ENCODE data around the gene OLIG2.

The OLIG2 gene

DNA sequence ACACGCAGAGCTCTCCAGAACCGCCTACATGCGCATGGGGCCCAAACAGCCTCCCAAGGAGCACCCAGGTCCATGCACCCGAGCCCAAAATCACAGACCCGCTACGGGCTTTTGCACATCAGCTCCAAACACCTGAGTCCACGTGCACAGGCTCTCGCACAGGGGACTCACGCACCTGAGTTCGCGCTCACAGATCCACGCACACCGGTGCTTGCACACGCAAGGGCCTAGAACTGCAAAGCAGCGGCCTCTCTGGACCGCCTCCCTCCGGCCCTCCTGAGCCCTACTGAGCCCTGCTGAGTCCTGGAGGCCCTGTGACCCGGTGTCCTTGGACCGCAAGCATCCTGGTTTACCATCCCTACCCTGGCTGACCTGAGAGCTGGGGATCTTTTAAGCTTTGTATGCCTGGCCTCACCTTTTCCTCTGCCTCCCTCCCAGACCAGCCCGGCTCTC is 8.3 kb downstream of the OLIG2 start:
- no peak for DNase-seq

DNA sequence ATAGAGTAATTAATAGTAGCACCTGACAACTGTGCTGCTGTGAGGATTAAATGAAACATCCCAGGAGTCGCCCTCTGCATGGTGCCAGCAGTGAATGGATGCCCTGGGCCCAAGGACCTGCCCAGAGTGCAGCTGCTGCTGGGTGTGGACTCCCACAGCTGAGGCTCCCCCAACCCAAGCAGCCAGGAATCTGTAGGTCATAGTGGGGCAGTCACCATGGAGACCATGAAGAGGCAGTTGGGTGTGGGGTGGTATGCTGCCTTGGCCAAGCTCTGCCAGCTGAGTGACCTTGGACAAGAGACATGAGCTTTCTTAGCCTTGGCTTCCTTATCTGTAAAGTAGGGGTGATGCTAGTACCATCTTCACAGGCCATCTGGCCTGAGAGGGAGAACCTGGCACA is 9.4 kb downstream of the OLIG2 start:
- no peak for DNase-seq

DNA sequence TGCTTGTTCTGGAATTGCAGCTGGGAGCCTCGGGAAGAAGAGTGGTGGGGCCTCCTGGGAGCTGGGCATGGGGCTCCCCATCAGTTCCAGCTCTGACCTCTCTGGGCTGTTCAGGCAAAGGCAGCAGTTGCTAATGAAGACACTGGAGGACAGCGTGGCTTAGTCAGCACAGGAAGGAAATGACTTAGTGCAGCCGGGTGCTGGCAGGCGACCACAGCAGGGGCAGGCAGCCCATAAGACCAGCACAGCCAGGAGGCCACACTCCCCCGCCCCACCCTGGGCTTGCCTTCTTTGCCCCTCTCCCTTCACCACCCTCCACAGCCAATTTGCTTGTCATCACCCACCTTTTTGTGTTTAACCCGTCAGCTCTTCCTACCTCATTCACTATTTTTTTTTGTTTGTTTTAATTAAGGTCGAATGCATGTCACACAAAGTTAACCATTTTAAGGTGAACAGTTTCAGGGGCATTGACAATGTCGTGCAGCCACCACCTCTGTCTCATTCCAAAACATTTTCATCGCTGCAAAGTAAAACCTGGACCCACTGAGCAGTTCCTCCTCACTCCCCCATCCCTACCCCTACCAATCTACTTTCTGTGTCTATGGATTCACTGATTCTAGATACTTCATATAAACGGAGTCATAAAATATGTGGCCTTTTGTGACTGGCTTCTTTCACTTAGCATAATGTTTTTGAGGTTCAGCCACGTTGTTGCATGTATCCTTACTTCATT is 10.9 kb downstream of the OLIG2 start:
- DNase-seq, result no peak

DNA sequence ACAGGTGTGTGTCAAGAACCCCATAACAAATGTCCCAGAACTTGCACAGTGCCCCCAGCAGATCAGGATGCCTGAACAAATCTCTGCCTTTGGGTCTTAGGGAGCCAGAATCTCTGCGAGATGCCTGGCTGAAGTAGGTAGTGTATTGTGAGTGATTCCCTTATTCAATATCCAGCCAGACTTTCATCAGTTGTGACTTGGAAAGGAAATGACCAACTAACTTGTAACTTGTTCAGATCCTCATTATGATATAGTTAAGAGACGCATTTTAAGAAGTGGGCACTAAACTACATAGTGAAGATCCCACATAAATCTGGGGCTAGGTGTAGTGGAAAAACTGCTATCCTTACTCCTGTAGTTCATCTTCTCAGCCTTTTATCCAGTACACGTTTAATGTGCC is 11.8 kb downstream of the OLIG2 start:
- DNase-seq, result no peak

DNA sequence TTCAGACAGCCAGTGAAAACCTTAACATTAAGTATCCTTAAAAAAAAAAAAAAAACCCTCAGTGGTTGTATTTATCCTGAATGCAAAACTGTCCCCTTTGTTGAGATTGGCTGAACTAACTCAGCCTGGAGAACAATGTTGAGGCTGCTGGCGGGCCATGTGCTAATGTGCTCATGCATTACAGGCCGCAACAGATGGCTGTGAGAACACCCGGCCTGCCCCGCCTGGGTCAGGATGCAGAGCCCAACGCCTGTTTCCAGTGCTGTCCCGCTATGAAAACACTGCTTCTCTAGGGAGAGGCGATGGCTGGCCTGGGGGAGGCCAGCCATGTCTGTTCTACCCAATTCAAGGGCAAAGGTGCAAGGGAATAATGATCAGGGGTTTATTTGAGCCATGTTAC is 13.8 kb downstream of the OLIG2 start:
- no peak for DNase-seq

DNA sequence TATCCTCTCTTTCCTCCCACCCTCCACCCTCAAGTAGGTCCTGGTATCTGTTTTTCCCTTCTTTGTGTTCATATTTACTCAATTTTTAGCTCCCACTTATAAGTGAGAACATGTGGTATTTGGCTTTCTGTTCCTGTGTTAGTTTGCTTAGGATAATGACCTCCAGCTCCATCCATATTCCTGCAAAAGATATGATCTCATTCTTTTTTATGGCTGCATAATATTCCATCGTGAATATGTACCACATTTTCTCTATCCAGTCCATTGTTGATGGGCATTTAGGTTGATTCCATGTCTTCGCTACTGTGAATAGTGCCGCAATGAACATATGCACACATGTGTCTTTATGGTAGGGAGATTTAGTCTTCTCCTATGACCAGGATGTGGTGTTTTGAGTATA is 14.5 kb downstream of the OLIG2 start:
- no peak for DNase-seq

DNA sequence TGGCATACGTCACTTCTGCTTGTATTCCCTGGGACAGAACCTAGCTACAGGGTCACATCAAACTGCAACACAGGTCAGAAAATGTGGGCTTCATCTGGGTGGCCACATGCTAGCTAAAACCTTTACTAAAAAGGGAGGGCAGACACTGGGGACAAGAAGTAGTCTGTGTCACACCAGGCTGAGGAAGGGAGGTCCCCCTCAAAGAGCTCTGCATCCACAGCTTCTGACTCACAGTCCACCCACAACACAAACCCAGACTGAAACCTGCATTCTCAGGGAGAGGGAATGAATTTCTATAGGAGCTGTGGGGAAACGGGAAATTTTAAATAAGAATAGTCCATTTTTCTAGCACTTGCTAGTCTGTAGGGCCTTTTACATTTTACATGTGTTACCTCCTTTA is 16.2 kb downstream of the OLIG2 start:
- no peak for DNase-seq

DNA sequence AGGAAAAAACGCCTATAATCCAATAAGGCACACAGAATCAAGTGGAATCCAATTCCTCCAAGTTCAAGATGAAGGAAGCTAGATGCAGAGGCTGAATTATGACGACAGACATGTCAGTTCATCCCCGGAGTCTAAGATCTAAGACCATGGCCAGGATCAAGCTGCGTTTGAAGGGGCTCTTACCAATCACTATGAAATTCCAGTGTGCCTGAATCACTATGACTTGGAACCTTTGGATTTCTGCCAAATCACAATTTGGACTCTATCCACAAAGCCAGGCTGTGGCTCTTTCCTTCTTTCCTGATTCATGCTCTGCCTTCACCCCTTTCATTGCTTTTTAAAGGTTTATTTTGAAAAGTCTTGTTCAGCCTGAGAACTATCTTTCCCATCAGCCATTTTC is 17.1 kb downstream of the OLIG2 start:
- DNase-seq, result peak; percentile 44

DNA sequence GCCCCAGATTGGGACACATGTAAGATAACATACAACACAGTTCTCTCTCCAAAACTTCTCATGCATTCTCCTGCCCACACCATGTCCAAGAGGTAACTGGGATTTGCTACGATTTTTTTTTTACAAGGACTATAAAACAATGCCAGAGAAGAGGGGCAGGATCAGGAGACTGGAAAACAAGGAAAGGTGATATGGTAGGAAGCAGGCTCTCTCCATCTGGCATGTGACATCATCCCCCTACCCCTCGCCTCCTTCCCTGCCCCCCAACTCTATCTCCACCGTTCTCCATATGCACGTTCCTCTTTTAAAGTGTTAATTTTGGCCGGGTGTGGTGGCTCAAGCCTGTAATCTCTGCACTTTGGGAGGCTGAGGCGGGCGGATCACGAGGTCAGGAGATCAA is 20.7 kb downstream of the OLIG2 start:
- no peak for DNase-seq

DNA sequence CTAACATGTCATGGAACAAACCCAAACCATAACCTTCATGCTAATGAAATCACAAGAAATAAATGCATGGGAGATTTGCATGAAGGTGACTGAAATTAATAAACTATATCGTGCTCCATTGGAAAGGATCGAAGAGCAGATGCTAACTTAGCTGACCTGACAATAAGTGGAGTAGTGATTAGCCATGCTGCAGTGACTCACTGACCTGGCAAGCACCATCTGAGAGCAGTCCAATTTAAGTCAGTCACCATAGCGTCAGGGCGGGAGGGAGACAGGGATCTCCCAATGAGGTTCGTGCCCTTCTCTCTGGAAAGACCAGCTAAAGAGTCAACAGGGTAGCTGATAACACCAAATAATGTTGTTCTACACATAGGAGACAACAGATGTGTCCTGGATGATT is 21.5 kb downstream of the OLIG2 start:
- no peak for DNase-seq

DNA sequence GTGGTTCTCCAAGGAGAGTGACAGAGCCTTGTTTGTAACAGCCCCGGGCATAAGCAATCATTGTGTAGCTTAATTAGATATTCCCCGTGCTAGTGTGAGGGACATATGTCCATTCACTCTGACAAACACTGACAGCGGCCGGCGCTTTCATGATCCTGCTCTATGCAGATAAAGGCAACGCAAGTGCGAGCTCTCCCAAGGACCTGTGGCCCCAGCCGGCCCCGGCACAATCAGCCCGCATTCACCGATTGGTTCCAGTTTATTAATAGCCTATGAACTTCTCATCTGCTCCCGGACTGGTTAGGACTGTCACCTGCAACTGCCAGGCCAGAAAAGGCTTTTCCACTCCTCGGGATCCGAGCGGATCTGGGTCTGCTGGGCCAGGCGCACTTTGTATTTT is 26.2 kb downstream of the OLIG2 start:
- no peak for DNase-seq

DNA sequence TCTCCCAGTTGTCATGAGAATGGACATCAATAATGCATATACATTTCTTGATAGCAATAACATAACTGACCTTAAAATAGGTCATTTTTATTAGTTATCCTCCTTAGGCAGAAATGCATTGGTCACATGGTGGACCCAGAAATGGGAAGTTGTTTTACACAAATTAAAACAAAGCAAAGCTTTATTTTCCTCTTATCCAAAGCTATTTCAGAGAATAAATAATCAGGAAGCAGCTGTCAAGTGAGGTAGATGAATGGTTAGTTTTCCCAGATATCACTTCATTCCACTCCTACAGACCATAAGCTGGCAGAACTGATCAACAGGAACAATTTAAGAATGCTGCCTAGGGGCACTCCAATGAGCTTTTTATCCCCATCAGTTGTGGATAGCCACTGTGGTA is 28.2 kb downstream of the OLIG2 start:
- no peak for DNase-seq

DNA sequence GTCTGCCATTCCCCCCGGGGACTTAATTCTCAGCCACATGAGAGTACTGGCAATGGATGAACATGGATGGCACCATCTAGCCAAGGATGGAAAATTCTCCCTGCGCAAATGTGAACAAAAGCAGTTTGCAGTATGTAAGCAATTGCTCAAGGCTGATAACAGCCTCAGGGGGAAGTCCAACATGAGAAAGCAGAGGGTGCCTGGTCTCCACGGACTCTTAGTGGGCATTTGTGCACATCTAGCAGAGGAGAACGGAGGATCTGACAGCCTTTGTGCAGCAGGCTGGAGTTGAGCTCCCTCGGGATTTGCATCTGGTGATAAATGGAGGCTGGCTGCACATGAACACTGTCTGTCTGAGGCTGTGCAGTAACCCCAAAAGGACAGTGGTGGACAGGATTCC is 30.3 kb downstream of the OLIG2 start:
- no peak for DNase-seq

DNA sequence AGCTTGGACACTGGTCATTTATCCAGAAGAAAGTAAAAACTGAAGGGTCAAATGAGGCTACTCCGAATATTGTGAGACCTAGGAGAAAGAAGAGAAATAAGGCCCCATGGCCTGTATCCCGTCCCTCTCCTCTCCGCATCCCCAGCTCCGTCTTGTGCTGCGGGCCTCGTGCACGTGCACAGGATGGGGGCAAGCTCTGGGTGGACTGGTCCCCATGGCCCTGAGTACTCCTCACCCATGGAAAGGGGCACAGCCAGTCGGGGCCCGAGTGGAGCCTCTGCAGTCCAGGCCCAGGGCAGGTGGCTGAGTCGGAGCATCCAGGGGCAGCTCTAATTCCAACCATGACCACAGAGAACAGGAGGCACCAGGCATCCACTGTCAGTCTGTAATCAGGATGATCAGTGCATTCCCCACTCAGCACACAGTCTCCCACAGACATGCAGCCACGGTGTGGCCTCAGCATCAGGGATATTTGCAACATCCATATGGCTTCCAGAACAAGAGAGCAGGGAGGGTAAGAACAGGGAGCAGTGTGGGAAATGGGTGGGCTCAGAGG is 31.7 kb downstream of the OLIG2 start:
- no peak for DNase-seq

DNA sequence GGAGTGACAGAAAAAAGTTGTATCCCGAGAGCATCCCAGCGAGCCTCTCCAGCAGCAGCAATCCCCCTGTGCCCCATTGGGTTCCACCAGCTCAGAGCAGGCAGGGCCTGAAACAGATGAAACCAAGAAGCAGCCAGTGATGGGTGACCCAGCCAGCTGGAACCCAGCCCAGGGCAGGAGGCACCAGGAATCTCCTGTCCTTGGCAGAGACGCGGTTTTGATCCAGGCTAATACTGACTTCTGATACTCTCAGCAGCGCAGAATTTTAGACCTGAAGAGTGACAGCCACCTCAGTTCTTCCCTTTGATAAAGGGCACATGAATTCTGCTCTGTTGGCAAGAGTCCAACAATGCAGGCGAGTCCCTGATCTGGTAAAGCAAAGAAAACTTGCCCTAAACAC is 32.8 kb downstream of the OLIG2 start:
- DNase-seq, result no peak

DNA sequence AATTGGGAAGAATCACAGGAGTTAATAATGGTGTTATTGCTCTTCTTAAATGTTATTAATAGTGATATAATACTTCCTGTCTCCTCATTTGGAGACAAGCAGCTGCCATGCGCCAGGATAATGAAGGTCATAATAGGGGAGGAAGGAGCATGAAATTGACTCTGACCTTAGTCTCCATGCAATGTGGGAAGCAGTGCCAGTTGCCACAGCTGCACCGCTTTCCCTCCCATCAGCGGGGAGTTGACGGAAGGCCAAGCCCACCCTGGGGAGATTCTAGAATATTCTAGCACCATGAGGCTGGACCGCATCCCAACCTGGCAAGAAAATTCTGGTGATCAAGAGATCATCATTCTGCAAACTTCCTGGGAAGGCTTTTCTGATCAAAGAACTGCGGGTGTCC is 33.2 kb downstream of the OLIG2 start:
- no peak for DNase-seq

DNA sequence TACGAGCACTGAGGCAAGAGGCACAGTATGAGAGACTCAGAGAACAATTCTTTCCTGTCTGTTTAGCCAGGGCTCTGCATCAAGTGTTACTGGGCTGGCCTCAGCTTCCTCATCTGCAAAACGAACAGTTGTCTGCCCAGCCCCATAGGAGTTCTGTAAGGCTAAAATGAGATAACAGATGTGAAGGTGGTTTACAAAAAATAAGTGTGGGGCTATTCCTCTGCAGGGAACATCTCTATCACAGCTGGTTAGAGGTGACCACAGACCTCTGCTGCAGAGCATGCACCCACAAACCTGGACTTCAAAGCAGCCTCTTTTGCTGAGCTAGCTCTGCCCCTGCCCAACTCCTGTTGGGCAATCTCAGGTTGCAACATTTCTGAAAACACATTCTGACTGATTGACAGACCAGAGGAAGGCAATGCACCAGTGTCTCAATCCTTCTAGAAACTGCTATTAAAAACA is 33.7 kb downstream of the OLIG2 start:
- no peak for DNase-seq

DNA sequence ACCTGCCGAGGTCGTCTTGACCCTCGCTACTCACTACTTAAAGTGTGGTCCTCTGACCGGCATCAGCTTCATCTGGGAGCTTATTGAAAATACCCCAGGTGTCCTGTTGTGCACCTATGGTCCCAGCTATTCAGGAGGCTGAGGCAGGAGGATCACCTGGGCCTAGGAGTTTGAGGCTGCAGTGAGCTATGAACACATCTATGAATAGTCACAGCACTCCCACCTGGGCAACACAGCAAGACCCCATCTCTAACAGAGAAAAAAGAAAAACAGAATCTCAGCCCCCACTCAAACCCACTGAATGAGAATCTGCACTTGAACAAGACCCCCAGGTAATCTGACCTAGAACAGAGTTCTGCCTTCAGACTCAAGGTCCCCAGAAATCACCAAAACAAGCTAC is 35.5 kb downstream of the OLIG2 start:
- DNase-seq, result no peak

DNA sequence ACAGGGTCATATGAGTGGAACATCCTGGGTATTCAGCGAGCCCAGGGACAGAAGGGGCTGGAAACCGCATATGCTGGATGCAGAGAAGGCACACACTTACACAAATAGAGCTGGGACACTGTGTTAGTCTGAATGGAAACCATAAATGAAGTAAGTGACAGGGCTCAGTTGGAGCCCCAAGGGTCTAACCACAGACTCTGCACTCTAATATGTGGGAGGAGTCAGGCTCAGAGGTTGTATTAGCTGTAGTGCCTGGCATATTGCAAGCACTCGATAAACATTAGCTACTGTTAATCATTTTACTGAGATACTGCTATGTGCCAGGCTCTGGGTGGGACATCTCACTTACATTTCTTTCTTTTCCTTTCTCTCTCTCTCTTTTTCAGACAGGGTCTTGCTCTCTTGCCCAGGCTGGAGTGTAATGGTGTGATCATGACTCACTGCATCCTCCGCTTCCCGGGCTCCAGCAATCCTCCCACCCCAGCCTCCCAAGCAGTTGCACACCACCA is 37.7 kb downstream of the OLIG2 start:
- no peak for DNase-seq

DNA sequence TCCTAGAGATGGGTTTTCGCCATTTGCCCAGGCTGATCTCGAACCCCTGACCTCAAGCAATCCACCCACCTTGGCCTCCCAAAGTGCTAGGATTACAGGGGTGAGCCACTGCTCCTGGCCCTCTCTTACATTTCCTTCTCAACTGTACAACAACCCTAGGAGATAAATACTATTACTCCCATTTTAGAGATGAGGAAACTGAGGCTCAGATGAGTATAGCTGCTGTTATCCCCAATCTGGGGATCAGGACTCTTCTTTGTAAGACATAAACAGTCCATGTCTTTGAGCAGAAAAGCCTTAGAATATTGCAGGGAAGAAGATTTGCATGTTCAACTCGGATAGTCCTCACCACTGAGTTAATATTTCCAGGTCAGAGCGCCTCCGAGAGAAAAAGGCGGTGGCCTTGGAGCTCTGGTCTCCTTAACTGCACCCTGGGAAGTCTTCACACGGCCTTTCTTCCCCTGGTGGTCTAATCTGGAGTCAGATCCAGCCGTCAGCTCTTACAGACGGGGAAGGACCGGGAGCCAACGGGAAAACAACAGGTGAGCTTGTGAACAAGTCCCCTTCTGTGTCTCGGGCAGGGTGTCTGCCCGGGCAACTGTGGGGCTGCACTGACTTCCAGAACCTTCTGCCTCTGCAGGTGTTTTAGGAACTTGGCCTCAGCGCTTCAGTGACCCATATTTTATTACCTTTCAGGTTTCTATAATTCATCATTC is 38.3 kb downstream of the OLIG2 start:
- no peak for DNase-seq

DNA sequence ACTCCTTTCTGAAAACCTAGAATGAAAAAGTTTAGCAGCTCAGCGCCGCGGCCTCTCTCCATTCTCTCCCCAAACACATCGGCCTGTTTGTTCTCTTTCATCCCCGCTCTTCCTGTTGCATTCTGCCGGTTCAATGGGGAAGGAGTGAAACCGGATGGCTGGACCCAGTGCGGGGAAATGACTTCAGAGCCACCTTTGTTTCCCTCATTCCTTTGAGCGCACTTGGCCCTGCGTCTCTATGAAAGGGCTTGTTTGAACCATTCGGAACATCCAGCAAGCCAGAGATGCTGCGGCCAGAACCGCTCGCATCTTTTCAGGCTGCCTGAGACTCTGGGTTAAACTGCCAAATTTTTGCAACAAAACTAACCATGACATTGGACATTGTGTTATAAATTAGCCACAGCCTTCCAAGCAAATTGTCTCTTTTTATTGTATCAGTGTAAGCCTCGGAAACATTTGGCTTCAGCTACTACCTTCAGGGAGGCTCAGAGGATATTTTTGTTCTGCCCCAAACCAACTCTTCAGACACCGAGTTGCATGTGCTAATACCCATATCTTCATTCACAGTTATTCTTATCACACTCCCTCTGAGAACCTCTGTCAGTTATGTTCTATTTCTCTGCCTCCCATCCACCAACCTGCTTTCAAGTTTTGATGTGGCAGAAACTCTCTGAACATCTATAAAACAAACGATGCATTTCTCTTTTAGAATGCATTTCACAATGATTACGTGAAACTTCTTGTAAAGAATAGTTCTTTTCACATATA is 39.1 kb downstream of the OLIG2 start:
- no peak for DNase-seq

DNA sequence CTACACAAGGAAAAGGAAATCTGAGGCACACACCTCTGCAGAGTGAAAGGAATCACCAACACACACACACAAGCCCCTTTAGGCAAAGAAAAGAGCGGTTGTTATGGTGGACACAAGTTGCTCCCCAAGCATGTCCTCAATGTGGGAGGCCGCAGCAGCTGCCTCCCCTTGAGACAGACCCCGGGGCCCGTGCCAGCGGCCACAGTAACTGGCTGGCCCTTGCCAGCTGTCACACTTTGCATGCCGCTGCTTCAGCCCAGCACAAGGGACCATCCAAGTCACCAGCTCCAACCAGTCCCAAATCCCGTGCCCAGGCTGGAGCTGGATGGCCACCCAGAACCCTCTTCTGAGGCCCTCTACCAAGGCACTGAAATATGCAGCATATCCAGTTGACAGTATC is 41.3 kb downstream of the OLIG2 start:
- DNase-seq, result no peak

DNA sequence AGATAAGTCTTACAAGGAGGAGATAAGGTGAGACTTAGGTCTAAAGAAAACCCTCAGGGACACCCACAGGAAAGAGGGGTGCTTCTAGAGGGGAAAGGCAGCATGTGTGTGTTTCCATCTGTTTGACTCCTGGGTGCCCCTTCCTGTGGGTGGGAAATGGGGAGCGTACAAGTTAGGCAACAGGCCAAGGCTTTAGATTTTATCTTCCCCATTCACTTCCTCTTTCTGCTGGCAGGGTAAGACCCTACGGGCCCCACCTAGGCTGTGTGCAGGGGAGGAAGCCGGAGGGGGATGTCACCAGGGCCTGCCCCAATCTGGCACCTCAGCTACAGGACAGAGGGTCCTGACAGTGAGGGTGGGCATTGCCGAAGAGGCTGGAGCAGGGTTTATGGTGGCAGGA is 41.7 kb downstream of the OLIG2 start:
- no peak for DNase-seq
